ENCODE data around the gene COBLL1.

The COBLL1 gene

GRCh38 chr2:164754157-164755093, 87.2 kb downstream of the COBLL1 start:
- no peak for FAIRE-seq

GRCh38 chr2:164752956-164753355, 88.7 kb downstream of the COBLL1 start:
- no peak for FAIRE-seq

GRCh38 chr2:164747783-164748433, 93.7 kb downstream of the COBLL1 start:
- FAIRE-seq, result no peak

GRCh38 chr2:164747140-164747539, 94.5 kb downstream of the COBLL1 start:
- FAIRE-seq, result no peak

- FAIRE-seq, result no peak
Observed at GRCh38 chr2:164746713-164747112, 94.9 kb downstream of the COBLL1 start.

- no peak for FAIRE-seq
Observed at GRCh38 chr2:164745012-164745797, 96.4 kb downstream of the COBLL1 start.

GRCh38 chr2:164742738-164743317, 98.8 kb downstream of the COBLL1 start:
- FAIRE-seq, result no peak

GRCh38 chr2:164739966-164740365, 101.7 kb downstream of the COBLL1 start:
- FAIRE-seq, result no peak

- peak; percentile 93 for FAIRE-seq
Observed at GRCh38 chr2:164737612-164738081, 104.0 kb downstream of the COBLL1 start.

GRCh38 chr2:164735309-164735919, 106.2 kb downstream of the COBLL1 start:
- FAIRE-seq, result no peak

- FAIRE-seq, result no peak
Observed at GRCh38 chr2:164734196-164734595, 107.4 kb downstream of the COBLL1 start.

GRCh38 chr2:164725542-164725941, 116.1 kb downstream of the COBLL1 start:
- FAIRE-seq, result no peak

- no peak for FAIRE-seq
Observed at GRCh38 chr2:164722616-164723338, 118.8 kb downstream of the COBLL1 start.

GRCh38 chr2:164721430-164721829, 120.2 kb downstream of the COBLL1 start:
- no peak for FAIRE-seq

- FAIRE-seq, result no peak
Observed at GRCh38 chr2:164719996-164720941, 121.4 kb downstream of the COBLL1 start.

GRCh38 chr2:164717000-164717803, 124.4 kb downstream of the COBLL1 start:
- FAIRE-seq, result peak; percentile 96

- FAIRE-seq, result no peak
Observed at GRCh38 chr2:164714471-164714870, 127.2 kb downstream of the COBLL1 start.

- FAIRE-seq, result no peak
Observed at GRCh38 chr2:164711766-164712138, 129.9 kb downstream of the COBLL1 start.
